Measurements from ENCODE around the gene LRG1.

LRG1 gene

DNA sequence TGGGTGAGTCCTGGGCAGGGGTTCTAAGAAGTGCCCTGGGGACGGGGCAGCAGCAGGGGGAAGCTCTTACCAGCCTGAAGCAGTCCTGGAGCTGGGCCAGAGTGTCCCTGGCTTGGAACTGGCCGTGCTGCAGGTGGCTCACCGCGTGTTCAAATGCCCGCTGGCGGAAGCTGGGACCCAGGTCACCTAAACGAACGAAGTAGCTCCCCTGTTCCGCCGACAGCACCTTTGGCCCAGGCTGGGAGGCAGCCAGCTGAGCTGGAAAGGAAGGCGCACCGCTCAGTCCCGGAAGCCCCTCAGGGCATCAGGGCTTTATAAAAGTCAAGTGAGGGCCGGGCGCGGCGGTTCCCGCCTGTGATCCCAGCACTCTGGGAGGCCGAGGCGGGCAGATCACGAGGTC lies 31.1 kb downstream of the LRG1 start:
- DNase-seq (ENCODE audit: low spot score), result no peak

- no peak for DNase-seq (ENCODE audit: low spot score)
Measured at GRCh38 chr19:4507804-4508203, 32.0 kb downstream of the LRG1 start.

DNA sequence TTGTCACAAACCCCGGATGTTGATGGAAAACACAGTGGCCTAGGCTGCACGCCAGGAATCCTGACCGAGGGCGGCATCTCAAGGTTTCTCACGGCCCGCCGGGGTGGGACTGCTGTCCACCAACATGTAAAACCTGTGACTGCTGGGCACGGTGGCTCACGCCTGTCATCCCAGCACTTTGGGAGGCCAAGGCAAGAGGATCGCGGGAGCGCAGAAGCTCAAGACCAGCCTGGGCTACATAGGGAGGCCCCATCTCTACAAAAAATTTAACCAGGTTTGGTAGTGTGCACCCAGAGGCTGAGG lies 32.7 kb downstream of the LRG1 start:
- no peak for DNase-seq (ENCODE audit: low spot score)

- DNase-seq (ENCODE audit: low spot score), result no peak
Measured at GRCh38 chr19:4506449-4507149, 33.2 kb downstream of the LRG1 start.

DNA sequence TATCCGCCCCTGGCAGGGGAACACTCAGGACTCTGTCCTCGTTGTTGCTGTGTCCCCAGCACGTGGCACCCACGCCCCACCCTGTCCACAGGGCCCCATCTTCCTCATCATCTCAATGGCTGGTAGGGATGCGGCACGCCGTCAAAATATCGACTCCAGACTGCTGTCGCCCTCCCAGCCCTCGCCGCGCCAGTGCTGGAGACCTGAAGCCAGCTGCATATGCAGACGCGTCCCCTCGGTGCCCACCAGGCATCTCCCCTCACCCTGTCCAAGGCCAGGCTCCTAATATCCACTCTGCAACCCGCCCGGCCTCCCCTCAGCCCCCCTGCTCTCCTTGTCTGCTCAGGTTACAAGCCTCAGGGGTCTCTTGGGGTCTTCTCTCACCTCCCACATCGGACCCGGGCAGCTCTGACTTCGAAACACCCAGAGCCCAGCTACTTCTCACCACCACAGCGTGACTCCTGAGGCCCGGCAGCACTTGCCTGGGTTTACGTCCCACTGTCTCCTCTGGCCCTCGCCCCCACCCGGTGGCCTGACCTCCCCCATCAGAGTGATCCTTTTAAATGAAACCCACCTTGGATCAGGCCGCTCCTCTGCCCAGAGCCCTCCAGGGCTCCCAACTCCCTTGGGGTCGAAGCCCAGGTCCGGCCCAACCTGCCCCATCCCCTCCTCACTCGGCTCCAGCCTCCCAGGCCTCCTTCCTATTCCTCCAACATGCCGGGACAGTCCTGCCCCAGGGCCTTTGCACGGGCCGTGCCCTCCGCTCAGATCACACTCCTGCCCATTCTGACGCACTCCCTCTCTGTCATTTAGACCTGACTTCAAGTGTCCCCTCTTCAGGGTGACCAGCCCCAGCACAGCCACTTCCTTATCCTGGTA lies 34.0 kb downstream of the LRG1 start:
- DNase-seq (ENCODE audit: low spot score), result no peak

GRCh38 chr19:4504891-4505569 lies 34.8 kb downstream of the LRG1 start:
- no peak for DNase-seq (ENCODE audit: low spot score)

DNA sequence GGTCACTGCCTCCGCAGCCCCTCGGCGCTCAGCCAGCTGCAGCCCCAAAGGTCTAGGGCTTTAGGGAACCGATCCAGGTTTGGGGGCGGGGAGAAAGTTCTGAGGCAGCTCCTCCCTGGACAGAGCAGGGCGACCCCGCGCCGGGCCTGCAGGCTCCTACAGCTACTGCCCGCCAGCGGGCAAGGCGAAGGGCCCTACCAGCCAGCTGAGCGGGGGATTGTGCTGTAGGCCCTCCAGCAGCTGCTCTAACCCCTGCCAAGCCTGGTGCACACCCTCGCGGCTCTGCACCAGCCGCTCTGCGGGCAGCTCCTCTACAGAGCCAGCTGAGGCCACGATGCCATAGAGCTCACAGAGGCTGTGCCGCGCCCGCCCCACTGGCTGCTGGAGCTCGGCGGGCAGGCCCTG lies 35.5 kb downstream of the LRG1 start:
- no peak for DNase-seq (ENCODE audit: low spot score)

DNA sequence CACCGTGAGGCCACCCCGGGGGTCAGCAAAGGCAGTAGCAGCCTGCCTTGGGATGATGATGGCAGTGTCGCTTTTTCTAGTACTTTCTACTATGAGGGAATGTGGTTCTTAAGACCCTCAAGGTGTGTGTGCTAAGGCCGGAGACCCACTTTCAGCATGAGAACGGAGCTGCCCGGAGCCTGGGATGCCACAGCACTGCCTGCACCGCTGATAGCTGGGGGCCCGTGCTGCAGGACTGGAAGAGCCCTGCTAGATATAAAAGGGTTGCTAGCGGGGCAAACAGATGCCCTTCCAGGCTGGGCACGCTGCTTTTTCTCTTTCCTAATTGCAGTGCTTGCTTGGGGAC lies 36.0 kb downstream of the LRG1 start:
- no peak for DNase-seq (ENCODE audit: low spot score)

DNA sequence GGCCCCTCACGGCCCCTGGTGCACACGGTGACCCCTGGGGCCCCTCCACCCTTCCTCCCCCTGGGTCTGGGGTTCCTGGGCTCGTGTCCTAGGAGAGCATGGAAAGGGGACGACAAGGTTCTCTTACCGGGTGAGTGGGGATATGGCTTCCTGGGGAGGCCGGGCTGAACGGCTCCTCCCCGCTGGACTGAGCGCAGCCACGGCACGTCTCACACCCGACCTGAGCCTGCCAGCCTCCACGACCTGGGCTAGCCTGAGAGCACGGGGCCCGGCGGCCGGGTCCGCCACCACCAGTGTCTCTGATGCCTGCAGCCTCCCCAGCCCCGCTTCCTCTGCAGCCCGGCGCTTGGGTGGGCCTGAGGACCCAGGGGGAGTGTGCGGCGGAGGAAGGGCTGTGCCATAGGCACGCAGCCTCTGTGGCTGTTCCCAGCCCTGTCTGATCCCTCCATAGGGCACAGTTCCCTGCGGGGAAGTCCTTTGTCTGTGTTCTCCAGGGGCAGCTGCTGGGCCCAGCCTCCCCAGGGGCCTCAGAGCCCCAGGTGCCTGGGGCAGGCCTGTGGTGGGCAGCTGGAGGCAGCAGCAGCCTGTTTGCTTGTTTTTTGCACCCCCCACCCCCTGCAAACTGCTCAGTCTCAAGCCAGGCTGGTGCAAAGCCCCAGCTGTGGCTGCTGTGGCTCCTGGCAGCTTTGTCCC lies 36.6 kb downstream of the LRG1 start:
- DNase-seq (ENCODE audit: low spot score), result no peak

GRCh38 chr19:4502282-4503131 lies 37.3 kb downstream of the LRG1 start:
- DNase-seq (ENCODE audit: low spot score), result no peak

DNA sequence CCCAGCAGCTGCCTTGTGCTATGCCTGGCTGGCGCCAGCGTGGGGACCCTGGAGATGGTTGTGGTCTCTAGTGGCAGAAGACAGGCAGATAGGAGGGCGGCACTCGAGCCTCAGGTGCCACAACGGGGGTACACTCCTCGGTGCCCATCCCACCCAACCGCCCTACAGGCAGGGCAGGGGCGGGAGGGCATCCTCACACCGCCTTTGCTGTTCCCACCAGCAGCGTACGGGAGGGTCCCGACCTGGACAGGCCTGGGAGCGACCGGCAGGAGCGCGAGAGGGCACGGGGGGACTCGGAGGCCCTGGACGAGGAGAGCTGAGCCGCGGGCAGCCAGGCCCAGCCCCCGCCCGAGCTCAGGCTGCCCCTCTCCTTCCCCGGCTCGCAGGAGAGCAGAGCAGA lies 38.1 kb downstream of the LRG1 start:
- DNase-seq (ENCODE audit: low spot score), result no peak

- no peak for DNase-seq (ENCODE audit: low spot score)
Measured at GRCh38 chr19:4500841-4501591, 38.8 kb downstream of the LRG1 start.

- no peak for DNase-seq (ENCODE audit: low spot score)
Measured at GRCh38 chr19:4499855-4500254, 40.0 kb downstream of the LRG1 start.

DNA sequence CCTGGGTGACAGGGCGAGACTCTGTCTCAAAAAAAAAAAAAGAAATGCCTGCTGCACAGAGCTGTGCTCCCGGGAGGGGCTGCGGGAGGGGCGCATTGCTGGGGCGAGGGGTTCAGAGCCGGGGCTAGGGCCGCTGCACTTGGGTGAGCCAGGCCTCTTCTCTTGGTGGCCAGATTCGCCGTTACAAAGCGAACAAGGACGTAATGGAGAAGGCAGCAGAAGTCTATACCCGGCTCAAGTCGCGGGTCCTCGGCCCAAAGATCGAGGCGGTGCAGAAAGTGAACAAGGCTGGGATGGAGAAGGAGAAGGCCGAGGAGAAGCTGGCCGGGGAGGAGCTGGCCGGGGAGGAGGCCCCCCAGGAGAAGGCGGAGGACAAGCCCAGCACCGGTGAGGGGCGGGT lies 40.5 kb downstream of the LRG1 start:
- DNase-seq (ENCODE audit: low spot score), result no peak

DNA sequence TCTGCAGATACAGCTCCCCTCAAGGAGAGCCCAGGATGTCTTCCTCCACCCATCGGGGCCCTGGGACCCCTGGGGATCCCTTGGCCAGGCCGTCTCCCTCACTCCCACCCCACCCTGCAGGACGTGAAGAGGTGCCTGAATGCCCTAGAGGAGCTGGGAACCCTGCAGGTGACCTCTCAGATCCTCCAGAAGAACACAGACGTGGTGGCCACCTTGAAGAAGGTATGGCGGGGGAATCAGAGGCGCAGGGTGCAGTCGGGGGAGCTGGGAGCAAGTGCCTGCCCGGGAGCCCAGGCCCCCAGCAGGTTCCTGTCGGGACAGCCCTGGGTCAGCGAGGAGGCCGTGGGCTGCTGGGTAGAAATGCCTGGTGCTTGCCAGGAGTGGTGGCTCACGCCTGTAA lies 41.1 kb downstream of the LRG1 start:
- no peak for DNase-seq (ENCODE audit: low spot score)

DNA sequence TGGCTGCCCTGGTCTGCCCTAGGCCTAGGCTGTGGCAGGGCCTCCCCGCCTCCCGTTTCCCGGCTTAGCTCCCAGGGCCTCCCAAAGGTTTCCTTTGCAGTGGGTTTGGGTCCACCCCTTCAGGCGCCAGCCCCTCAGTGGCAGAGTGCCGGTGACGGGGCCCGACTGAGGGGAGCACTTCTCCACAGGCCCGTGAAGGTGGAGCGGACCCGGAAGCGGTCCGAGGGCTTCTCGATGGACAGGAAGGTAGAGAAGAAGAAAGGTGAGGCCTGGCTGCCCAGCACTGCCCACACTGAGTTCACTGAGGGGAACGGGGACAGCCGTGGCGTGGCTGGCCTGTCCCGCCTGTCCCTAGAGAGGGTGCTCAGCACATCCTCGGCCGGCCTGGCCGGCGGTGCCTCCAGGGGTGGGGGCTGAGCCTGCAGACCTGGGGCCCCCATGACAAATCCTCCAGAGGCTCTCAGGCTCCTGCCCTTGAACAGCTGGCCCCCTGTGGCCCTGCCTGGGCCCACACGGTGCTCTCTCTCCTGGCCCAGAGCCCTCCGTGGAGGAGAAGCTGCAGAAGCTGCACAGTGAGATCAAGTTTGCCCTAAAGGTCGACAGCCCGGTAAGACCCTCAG lies 42.0 kb downstream of the LRG1 start:
- no peak for DNase-seq (ENCODE audit: low spot score)

DNA sequence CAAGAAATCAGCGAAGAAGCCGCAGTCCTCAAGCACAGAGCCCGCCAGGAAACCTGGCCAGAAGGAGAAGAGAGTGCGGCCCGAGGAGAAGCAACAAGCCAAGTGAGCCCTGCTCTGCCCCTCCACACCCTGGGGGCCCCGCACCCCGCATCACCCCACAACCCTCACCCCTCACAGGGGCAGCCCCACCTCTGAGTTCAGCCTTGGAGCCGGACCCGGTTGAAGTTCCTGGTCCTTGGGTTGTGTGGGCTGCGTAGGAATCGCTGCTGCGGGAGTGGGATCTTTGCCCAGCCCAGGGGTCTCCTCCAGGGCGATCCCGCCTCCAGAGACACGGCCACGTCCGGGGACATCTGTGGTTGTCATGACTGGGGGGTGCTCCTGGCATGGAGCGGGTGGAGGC lies 43.5 kb downstream of the LRG1 start:
- DNase-seq (ENCODE audit: low spot score), result no peak

- DNase-seq (ENCODE audit: low spot score), result no peak
Measured at GRCh38 chr19:4495471-4495870, 44.4 kb downstream of the LRG1 start.

GRCh38 chr19:4494691-4495064 lies 45.2 kb downstream of the LRG1 start:
- DNase-seq (ENCODE audit: low spot score), result no peak

DNA sequence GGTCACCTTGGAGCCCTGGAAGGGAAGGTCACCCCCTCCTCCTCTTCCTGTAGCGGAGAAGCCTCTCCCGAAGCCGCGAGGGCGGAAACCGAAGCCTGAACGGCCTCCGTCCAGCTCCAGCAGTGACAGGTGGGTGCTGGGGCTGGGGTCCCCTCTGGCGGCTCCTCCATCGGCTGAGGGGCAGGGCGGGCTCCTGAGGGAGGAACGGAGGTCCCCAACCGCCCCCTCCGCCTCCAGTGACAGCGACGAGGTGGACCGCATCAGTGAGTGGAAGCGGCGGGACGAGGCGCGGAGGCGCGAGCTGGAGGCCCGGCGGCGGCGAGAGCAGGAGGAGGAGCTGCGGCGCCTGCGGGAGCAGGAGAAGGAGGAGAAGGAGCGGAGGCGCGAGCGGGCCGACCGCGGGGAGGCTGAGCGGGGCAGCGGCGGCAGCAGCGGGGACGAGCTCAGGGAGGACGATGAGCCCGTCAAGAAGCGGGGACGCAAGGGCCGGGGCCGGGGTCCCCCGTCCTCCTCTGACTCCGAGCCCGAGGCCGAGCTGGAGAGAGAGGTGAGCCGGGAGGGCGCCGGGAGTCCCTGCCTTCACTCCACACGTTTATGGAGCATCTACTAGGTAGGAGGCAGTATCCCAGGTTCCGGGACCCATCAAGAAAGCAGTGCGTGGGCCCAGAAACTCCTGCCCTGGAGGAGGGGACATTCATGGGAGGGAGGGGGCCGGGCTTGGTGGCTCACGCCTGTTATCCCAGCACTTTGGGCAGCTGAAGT lies 45.7 kb downstream of the LRG1 start:
- no peak for DNase-seq (ENCODE audit: low spot score)

Data from NAMALWA (cell line).